GM20000 (cell line): ENCODE measurements around the gene C11orf54.

Experiments used
- DNase-seq: peaks from one replicate; pipeline ENCODE4 v3.0.0; 2012; ENCODE audit warnings: low spot score
- TF ChIP-seq, protein P1 (sequence below): IDR thresholded peaks from 2 replicates; pipeline ENCODE4 v1.5.1; 2012; ENCODE audit warnings: mild to moderate bottlenecking, control low read depth; ENCODE audit errors: extremely low read depth, missing control alignments

Gene C11orf54

DNA sequence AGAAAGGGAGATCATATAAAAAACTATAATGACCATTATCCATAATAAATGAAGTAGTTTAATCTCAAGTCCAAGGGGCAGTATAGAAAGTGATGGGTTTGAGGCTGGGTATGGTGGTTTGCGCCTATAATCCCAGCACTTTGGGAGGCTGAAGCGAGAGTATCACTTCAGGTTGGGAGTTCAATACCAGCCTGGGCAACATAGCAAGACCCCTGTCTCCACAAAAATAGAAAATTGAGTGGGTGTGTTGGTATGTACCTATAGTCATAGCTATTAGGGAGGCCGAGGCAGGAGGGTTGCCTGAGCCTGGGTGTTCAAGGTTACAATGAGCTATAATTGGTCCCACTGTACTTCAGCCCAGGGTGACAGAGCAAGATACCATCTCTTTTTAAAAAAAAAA, 66.5 kb downstream of the C11orf54 start:
- no peak for DNase-seq
- TF ChIP-seq, protein P1, sequence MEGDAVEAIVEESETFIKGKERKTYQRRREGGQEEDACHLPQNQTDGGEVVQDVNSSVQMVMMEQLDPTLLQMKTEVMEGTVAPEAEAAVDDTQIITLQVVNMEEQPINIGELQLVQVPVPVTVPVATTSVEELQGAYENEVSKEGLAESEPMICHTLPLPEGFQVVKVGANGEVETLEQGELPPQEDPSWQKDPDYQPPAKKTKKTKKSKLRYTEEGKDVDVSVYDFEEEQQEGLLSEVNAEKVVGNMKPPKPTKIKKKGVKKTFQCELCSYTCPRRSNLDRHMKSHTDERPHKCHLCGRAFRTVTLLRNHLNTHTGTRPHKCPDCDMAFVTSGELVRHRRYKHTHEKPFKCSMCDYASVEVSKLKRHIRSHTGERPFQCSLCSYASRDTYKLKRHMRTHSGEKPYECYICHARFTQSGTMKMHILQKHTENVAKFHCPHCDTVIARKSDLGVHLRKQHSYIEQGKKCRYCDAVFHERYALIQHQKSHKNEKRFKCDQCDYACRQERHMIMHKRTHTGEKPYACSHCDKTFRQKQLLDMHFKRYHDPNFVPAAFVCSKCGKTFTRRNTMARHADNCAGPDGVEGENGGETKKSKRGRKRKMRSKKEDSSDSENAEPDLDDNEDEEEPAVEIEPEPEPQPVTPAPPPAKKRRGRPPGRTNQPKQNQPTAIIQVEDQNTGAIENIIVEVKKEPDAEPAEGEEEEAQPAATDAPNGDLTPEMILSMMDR, result no peak

DNA sequence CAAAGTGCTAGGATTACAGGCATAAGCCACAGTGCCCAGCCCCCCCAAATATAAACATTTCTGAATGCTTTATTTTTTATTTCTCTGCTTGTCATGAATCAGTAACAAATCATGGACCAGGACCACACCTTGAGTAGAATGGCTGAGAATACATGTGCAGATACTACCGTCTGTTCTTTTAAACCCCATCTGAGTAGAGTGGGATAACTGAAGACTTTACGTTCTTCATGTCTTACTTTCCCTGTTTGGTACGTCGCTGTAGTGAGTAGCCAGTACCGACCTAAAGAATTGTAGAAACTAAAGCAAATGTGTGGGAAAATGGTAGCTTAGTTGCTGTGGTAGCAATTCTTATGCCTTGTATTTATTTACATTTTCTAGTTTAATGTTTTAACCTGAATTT, 72.5 kb downstream of the C11orf54 start:
- no peak for DNase-seq
- TF ChIP-seq, protein P1, result no peak
